K562 (cell line): ENCODE data around the gene NCKAP1. TPM values are rescaled to one million over a fixed set of nuclear protein-coding genes. Genes with fewer than 3 reads are reported as not detected.
"Not testable (repeated sequence)": the region's sequence is repeated elsewhere in the genome, so short reads cannot be mapped to it uniquely, and the experiment has no call there.

ENCODE experiments used
- ATAC-seq: fragments of 200-7000 bp; cut with Tn5 transposase; 3 replicates; pipeline ENCODE4 v1.9.1; 2020; ENCODE audit warnings: moderate library complexity
- BruUV-seq: library from RNA; stranded (reverse); fragments of 400-500 nt; replicated peaks from 2 replicates; lab custom pipeline; 2021; lab: Mats Ljungman, UMichigan
- CTCF ChIA-PET: fragments of 300-600 bp; formaldehyde crosslinking; extraction: SDS; loops from one replicate; lab custom pipeline; 2021; ENCODE audit warnings: low intra/inter-chr PET ratio; lab: Yijun Ruan, JAX
- POLR2A ChIA-PET: fragments of 300-600, 350-650 bp; sonication (Branson Sonifier 250); formaldehyde crosslinking; extraction: SDS; loops from one replicate; lab custom pipeline; 2021; ENCODE audit warnings: antibody characterized with exemption, inconsistent platforms; lab: Yijun Ruan, JAX
- DNase-seq, 4 experiments: peaks; one replicate each; pipeline versions ENCODE4 v3.0.0 to v3.0.0-alpha.2; 2011 to 2018; ENCODE audit warnings: low spot score in 3 of 4, mixed read lengths in 3 of 4; ENCODE audit errors: extremely low read depth in 1 of 4
- FAIRE-seq: peaks from 2 replicates; lab custom pipeline; 2011; peaks lifted over from hg19 to GRCh38; lab: Jason Lieb, UNC
- H2AFZ ChIP-seq: 2 replicates; pipeline ENCODE4 v1.6.0; 2011; ENCODE audit warnings: low read depth, low read length, control low read depth, inconsistent platforms
- H3K27ac ChIP-seq: fragments of 200-600 bp; 3 replicates; pipeline ENCODE4 v1.8.0; 2011; ENCODE audit warnings: low read depth, mild to moderate bottlenecking, control low read depth, inconsistent platforms, low read length, moderate library complexity, mixed read lengths; ENCODE audit errors: extremely low read depth
- H3K27me3 ChIP-seq, 2 experiments: fragments of 300-600 bp in 1 of 2; 2 replicates in 1 of 2; 3 replicates in 1 of 2; pipeline versions ENCODE4 v1.6.0 to v1.8.0; 2011; ENCODE audit warnings: inconsistent platforms in 2 of 2, low read length in 2 of 2, mild to moderate bottlenecking in 1 of 2, mixed read lengths in 1 of 2, moderate library complexity in 1 of 2; ENCODE audit not compliant: control insufficient read depth in 2 of 2, insufficient read depth in 2 of 2
- H3K36me3 ChIP-seq: fragments of 300-600 bp; 3 replicates; pipeline ENCODE4 v1.8.0; 2011; ENCODE audit warnings: mild to moderate bottlenecking, low read length, inconsistent platforms; ENCODE audit not compliant: control insufficient read depth, insufficient read depth
- H3K4me1 ChIP-seq, 2 experiments: fragments of 200-600 bp in 1 of 2; replicated peaks in 1 of 2; 2 replicates in 1 of 2; 3 replicates in 1 of 2; pipeline versions ENCODE4 v1.5.1 to v1.8.0; 2011; ENCODE audit warnings: inconsistent platforms in 2 of 2, low read length in 2 of 2, mild to moderate bottlenecking in 1 of 2, mixed read lengths in 1 of 2, moderate library complexity in 1 of 2; ENCODE audit not compliant: control insufficient read depth in 2 of 2, insufficient read depth in 2 of 2
- H3K4me2 ChIP-seq: 2 replicates; pipeline ENCODE4 v1.6.1; 2011; ENCODE audit warnings: low read length, control low read depth, inconsistent platforms, mixed read lengths; ENCODE audit not compliant: insufficient read depth
- H3K4me3 ChIP-seq: fragments of 200-600 bp; sonication (generic), shearing (Covaris generic); 2 replicates; pipeline ENCODE4 v1.5.1; 2016; ENCODE audit warnings: control low read depth, inconsistent platforms
- H3K79me2 ChIP-seq: fragments of 200-600 bp; 3 replicates; pipeline ENCODE4 v1.8.0; 2011; ENCODE audit warnings: low read length, inconsistent platforms; ENCODE audit not compliant: control insufficient read depth, insufficient read depth
- H3K9ac ChIP-seq, 2 experiments: 2 replicates each; pipeline versions ENCODE4 v1.6.0 to v1.6.1; 2011; ENCODE audit warnings: low read depth in 2 of 2, low read length in 2 of 2, control low read depth in 1 of 2, inconsistent platforms in 1 of 2, mild to moderate bottlenecking in 1 of 2, mixed read lengths in 1 of 2; ENCODE audit not compliant: insufficient read depth in 1 of 2
- H3K9me1 ChIP-seq: one replicate; pipeline ENCODE4 v1.6.0; 2011; ENCODE audit warnings: inconsistent platforms, mild to moderate bottlenecking, low read length, moderate library complexity; ENCODE audit not compliant: control insufficient read depth, insufficient read depth
- H3K9me3 ChIP-seq: replicated peaks from 2 replicates; pipeline ENCODE4 v1.5.1; 2011; ENCODE audit warnings: low read depth, low read length, inconsistent platforms; ENCODE audit not compliant: control insufficient read depth, insufficient read depth
- H4K20me1 ChIP-seq: replicated peaks from 2 replicates; pipeline ENCODE4 v1.6.1; 2011; ENCODE audit warnings: low read length, inconsistent platforms, mixed read lengths; ENCODE audit not compliant: control insufficient read depth, insufficient read depth
- HNRNPUL1 ChIP-seq: fragments of 200-400 bp; formaldehyde crosslinking; IDR thresholded peaks from 2 replicates; pipeline ENCODE4 v1.6.1; 2017; ENCODE audit warnings: low read length
- KLF6 ChIP-seq: fragments of 250-450 bp; sonication (Bioruptor Pico); IDR thresholded peaks from 2 replicates; pipeline ENCODE4 v1.4.0; 2020; ENCODE audit warnings: mild to moderate bottlenecking, moderate library complexity, borderline replicate concordance
- PHB ChIP-seq: fragments of 250-450 bp; sonication (Bioruptor Pico); IDR thresholded peaks from 2 replicates; pipeline ENCODE4 v1.5.0; 2021
- PHF20 ChIP-seq: fragments of 450-650 bp; IDR thresholded peaks from 2 replicates; pipeline ENCODE4 v1.6.1; 2018; ENCODE audit not compliant: partially characterized antibody
- SMAD4 ChIP-seq: fragments of 250-450 bp; sonication (Bioruptor Pico); conservative IDR thresholded peaks from 2 replicates; pipeline ENCODE4 v1.8.0; 2021; ENCODE audit warnings: inconsistent platforms, mild to moderate bottlenecking, moderate library complexity
- WGBS: fragments of 100-300 bp; shearing (Covaris generic); methylation state at CpG from one replicate; pipeline ENCODE4 v1.1.6; 2016; ENCODE audit warnings: low coverage, mixed read lengths; ENCODE audit not compliant: insufficient coverage; ENCODE audit errors: missing lambda C conversion rate; 5-methylcytosine and 5-hydroxymethylcytosine counted together
- in situ Hi-C: fragments of 300-500 bp; cut with MboI; formaldehyde crosslinking; loops from 4 replicates; pipeline ENCODE4 v1.15.0; 2018; ENCODE audit warnings: inconsistent platforms, mixed read lengths
- intact Hi-C: fragments of 100-400 bp; cut with micrococcal nuclease; formaldehyde crosslinking; loops from 2 replicates; pipeline ENCODE4 v1.14.2; 2022
- polyA plus RNA-seq, 8 experiments: library from polyadenylated mRNA; depleted of rRNA in 4 of 8; stranded (reverse) in 5 of 8; unstranded in 3 of 8; fragments of >200 nt; fragmentation: Nextera tagmentation in 2 of 8; fragmentation: Illumina TruSeq in 1 of 8; extraction: Ambion mirVana in 2 of 8; extraction: Trizol in 1 of 8; gene quantifications; 2 replicates each; pipeline versions ENCODE4 v1.2.1 to v1.2.3, GENCODE V29; 2011 to 2014; ENCODE audit warnings: inconsistent platforms in 1 of 8, missing spikeins in 1 of 8
- total RNA-seq, 7 experiments: library from RNA; depleted of rRNA in 6 of 7; stranded (reverse); fragments of >200 nt in 6 of 7; fragmentation: Illumina TruSeq in 2 of 7; extraction: Trizol in 2 of 7; gene quantifications; 2 replicates each; pipeline versions ENCODE4 v1.2.1 to v1.2.3, GENCODE V29; 2011 to 2021; ENCODE audit warnings: low replicate concordance in 1 of 7

NCKAP1 gene
- total and polyA plus RNA-seq, 9 of the 15 experiments (the other 6 are each of a cell fraction or from before 2014, with no cell fraction given), result 34.0 to 153 (median 88.7) TPM

DNA sequence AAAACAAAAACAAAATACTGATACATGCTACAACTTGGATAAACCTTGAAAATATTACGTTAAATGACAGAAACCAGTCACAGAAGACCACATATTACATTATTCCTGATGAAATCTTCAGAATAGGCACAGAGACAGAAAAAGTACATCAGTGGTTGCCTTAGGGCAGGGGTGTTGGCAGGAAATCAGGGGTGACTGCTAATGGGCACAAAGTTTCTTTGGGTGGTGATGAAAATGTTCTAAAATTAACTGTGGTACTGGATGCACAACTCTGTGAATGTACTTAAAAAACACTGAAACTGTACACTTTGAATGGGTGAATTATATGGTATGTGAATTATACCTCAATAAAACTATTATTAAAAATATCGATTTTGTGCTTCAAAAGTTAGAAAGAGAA is 16.6 kb downstream of the NCKAP1 start:
- Histone ChIP-seq H3K27ac (no peak overlapping the region), H3K27me3 (no peaks in the 10 kb centered on the region), H4K20me1 (peaks cover 3% of the 10 kb centered on the region; the same call in 1 of the 2 replicates), H2AFZ (no peak overlapping the region), H3K79me2 (peaks cover 97% of the 10 kb centered on the region), H3K4me3 (no peak overlapping the region), H3K36me3 (peaks cover 66% of the 10 kb centered on the region; the same call in 2 of the 3 replicates), H3K9me1 (no peaks in the 10 kb centered on the region), H3K9me3 (no peaks in the 10 kb centered on the region), H3K4me1 (no peaks in the 10 kb centered on the region), H3K4me2 (no peak overlapping the region), H3K9ac (no peak overlapping the region)
- TF ChIP-seq PHF20 (no peak), KLF6 (no peak)
- intact Hi-C loops (no loop called here), in situ Hi-C loops (no loop called here)
- ChIA-PET POLR2A (interaction anchor here (1.4 kb wide), 1 partner anchor 12 kb away, joined by 5 read pairs; no protein-coding TSS in a partner anchor), CTCF (no interaction called here)
- WGBS, result 94% methylated on average over 2 of the region's 2 CpGs
- no peak for DNase-seq
- BruUV-seq, result no TSS peak
- ATAC-seq, result no peak
- FAIRE-seq, result no peak

DNA sequence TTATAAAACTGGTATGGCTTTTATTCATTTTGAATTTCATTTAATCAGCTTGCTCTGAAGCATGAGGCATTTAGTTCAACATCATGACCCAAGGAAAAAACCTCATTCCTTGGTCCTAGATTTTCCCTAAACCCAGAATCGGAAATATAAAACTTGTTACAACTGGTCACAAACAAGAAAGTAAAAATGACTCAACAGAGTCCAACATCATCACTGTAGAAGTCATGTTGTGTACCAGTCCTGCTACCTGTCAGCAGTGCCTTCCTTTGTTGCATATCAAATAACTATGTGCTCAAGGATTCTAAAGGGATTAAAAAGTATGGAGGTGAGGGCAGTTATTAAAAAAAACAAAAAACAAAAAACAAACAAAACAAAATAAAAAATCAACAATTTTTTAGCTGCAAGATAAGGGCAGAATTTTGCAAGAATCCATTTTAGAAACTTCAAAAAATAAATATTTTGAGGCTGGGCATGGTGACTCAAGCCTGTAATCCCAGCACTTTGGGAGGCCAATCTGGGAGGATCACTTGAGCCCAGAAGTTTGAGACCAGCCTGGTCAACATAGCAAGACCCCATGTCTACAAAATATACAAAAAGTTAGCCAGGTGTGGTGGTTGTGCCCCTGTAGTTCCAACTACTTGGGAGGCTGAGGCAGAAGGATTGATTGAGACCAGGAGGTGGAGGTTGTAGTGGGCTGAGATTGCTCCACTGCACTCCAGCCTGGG is 18.4 kb downstream of the NCKAP1 start:
- Histone ChIP-seq H4K20me1 (peaks cover 5% of the 10 kb centered on the region; the same call in 1 of the 2 replicates), H3K9ac (no peak overlapping the region), H3K36me3 (peaks cover 69% of the 10 kb centered on the region; the same call in 2 of the 3 replicates), H2AFZ (no peak overlapping the region), H3K4me2 (no peak overlapping the region), H3K9me3 (no peaks in the 10 kb centered on the region), H3K79me2 (peaks cover 97% of the 10 kb centered on the region), H3K9me1 (no peaks in the 10 kb centered on the region), H3K27me3 (no peaks in the 10 kb centered on the region), H3K27ac (no peak overlapping the region), H3K4me3 (no peak overlapping the region), H3K4me1 (no peaks in the 10 kb centered on the region; a peak in 2 of 5 replicates)
- no TSS peak for BruUV-seq
- POLR2A ChIA-PET, result interaction anchor here (1.0 kb wide), 1 partner anchor 12 kb away, joined by 3 read pairs; no protein-coding TSS in a partner anchor
- no peak for TF ChIP-seq SMAD4 (CRISPR knock-in tag)
- no peak for TF ChIP-seq HNRNPUL1
- no peak for TF ChIP-seq PHB (CRISPR knock-in tag)
- in situ Hi-C loops (no loop called here), intact Hi-C loops (no loop called here)
- CTCF ChIA-PET, result no interaction called here
- ATAC-seq, result no peak
- no peak for DNase-seq
- WGBS, result 91% methylated on average over 1 of the region's 1 CpG
- FAIRE-seq, result no peak

DNA sequence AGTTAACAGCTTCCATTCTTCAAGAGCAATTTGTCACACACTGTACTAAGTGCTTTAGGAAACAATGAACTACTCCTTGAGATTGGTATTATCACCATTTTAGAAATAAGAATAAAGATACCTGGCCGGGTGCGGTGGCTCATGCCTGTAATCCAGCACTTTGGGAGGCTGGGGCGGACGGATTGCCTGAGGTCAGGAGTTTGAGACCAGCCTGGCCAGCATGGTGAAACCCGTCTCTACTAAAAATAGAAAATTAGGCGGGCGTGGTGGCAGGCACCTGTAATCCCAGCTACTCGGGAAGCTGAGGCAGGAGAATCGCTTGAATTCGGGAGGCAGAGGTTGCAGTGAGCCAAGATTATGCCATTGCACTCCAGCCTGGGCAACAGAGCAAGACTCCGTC is 20.4 kb downstream of the NCKAP1 start:
- FAIRE-seq, result not testable (repeated sequence)
- POLR2A ChIA-PET, result interaction anchor here (0.6 to 1.6 kb wide), 5 partner anchors 8 to 79 kb away, joined by 3 to 12 read pairs (median 3); no protein-coding TSS in a partner anchor

More for the DNA sequence above, 20.4 kb downstream of the NCKAP1 start:
- H3K4me3 ChIP-seq, DNase-seq, CTCF ChIA-PET, BruUV-seq, H2AFZ ChIP-seq, ATAC-seq, H3K9me1 ChIP-seq, H3K9ac ChIP-seq, H3K4me2 ChIP-seq, H3K27me3 ChIP-seq, H4K20me1 ChIP-seq, intact Hi-C loops, in situ Hi-C loops, H3K27ac ChIP-seq, H3K9me3 ChIP-seq: not testable (repeated sequence)
- Histone ChIP-seq H3K36me3 (peaks cover 56% of the 10 kb centered on the region), H3K4me1 (peaks cover 0 to 14% of the 10 kb centered on the region in 2 experiments; a peak in 3 of 5 replicates), H3K79me2 (peaks cover 97% of the 10 kb centered on the region)
- WGBS, result 94% methylated on average over 11 of the region's 11 CpGs
